ENCODE results near the gene SERPINH1. TPM values are rescaled to one million over a fixed set of nuclear protein-coding genes. Genes with fewer than 3 reads are reported as not detected.

SERPINH1 gene
- total and polyA plus RNA-seq, 2 of the 13 experiments (the other 11 are each of a cell fraction or from before 2014, with no cell fraction given) = 83.6 to 83.8 TPM

GRCh38 chr11:75562048-75562835 lies at the start of gene SERPINH1 (continued):
- TF ChIP-seq FOXP4 (CRISPR knock-in tag; IDR thresholded peaks at IDR 0.05) = no peak; the same call in 1 of the 2 replicates
- 0 out of 2 replicates have a peak, but pooled peaks have one; percentile 15 for TF ChIP-seq ZNF280B (CRISPR knock-in tag; IDR thresholded peaks at IDR 0.05; ENCODE audit: borderline replicate concordance)
- TF ChIP-seq ETV5 (CRISPR knock-in tag; IDR thresholded peaks at IDR 0.05; ENCODE audit: borderline replicate concordance) = peak; percentile 91
- peak; percentile 73; the same call in 1 of the 2 replicates for TF ChIP-seq SP4 (CRISPR knock-in tag; IDR thresholded peaks at IDR 0.05)
- TF ChIP-seq RNF219 (CRISPR knock-in tag; IDR thresholded peaks at IDR 0.05) = no peak
- TF ChIP-seq EP300 (IDR thresholded peaks at IDR 0.05; ENCODE audit: low read depth in 2 of 2, low read length in 2 of 2) = peak in 1 of 2 experiments; percentile 25; a peak in 2 of 4 replicates
- no peak for TF ChIP-seq EP300 (CRISPR knock-in tag; IDR thresholded peaks at IDR 0.05; ENCODE audit: borderline replicate concordance)
- TF ChIP-seq KLF15 (CRISPR knock-in tag; IDR thresholded peaks at IDR 0.05; ENCODE audit: borderline replicate concordance) = no peak
- no peak for TF ChIP-seq RXRB (CRISPR knock-in tag; IDR thresholded peaks at IDR 0.05; ENCODE audit: borderline replicate concordance)
- TF ChIP-seq FOXP1 (IDR thresholded peaks at IDR 0.05) = no peak
- TF ChIP-seq FOXP1 (CRISPR knock-in tag; IDR thresholded peaks at IDR 0.05) = no peak
- TF ChIP-seq DDIT3 (CRISPR knock-in tag; IDR thresholded peaks at IDR 0.05) = no peak
- TF ChIP-seq PAX8 (CRISPR knock-in tag; IDR thresholded peaks at IDR 0.05; ENCODE audit: borderline replicate concordance) = no peak
- TF ChIP-seq KDM2A (CRISPR knock-in tag; IDR thresholded peaks at IDR 0.05; ENCODE audit: borderline replicate concordance, low read depth) = 0 out of 2 replicates have a peak, but pooled peaks have one; percentile 35
- no peak for TF ChIP-seq HOXA7 (CRISPR knock-in tag; IDR thresholded peaks at IDR 0.05)
- no peak for TF ChIP-seq ATM (IDR thresholded peaks at IDR 0.05; ENCODE audit: borderline replicate concordance)
- TF ChIP-seq ZNF18 (CRISPR knock-in tag; IDR thresholded peaks at IDR 0.05; ENCODE audit: insufficient replicate concordance) = peak; percentile 67
- TF ChIP-seq ZNF441 (CRISPR knock-in tag; IDR thresholded peaks at IDR 0.05; ENCODE audit: borderline replicate concordance) = peak; percentile 25; the same call in 1 of the 2 replicates
- no peak for TF ChIP-seq ZFP90 (CRISPR knock-in tag; IDR thresholded peaks at IDR 0.05; ENCODE audit: borderline replicate concordance)
- no peak for TF ChIP-seq ZNF460 (CRISPR knock-in tag; IDR thresholded peaks at IDR 0.05; ENCODE audit: borderline replicate concordance)

All from HepG2 (cell line).